ENCODE data around the gene PLXNA4. TPM values are rescaled to one million over a fixed set of nuclear protein-coding genes. Genes with fewer than 3 reads are reported as not detected.

PLXNA4 gene
- total and polyA plus RNA-seq, 2 experiments from 2014 or later, result 7.3 to 33.3 TPM

DNA sequence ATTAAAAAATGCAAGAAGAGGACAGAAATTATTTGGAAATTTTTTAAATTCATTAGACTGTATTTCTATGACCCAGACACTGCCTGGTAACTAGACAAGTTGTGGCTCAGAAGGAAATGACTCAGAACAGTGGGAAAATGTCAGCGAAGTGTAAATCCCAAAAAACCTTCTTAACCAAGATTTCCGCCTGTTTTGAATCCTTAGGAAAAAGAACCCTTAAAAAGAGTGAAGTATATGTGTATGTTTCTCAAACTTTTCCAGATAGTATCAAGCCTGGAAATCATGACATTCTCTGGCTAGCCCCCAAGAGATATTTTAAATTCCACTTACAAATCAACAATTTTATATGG, 42.7 kb upstream of the PLXNA4 start:
- H3K27me3 ChIP-seq, result peaks cover 32% of the 10 kb centered on the region
- no peaks in the 10 kb centered on the region for H3K36me3 ChIP-seq
- H3K4me3 ChIP-seq, result no peak overlapping the region
- TF ChIP-seq, protein P1, sequence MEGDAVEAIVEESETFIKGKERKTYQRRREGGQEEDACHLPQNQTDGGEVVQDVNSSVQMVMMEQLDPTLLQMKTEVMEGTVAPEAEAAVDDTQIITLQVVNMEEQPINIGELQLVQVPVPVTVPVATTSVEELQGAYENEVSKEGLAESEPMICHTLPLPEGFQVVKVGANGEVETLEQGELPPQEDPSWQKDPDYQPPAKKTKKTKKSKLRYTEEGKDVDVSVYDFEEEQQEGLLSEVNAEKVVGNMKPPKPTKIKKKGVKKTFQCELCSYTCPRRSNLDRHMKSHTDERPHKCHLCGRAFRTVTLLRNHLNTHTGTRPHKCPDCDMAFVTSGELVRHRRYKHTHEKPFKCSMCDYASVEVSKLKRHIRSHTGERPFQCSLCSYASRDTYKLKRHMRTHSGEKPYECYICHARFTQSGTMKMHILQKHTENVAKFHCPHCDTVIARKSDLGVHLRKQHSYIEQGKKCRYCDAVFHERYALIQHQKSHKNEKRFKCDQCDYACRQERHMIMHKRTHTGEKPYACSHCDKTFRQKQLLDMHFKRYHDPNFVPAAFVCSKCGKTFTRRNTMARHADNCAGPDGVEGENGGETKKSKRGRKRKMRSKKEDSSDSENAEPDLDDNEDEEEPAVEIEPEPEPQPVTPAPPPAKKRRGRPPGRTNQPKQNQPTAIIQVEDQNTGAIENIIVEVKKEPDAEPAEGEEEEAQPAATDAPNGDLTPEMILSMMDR (IDR thresholded peaks at IDR 0.05; ENCODE audit: low read depth, low read length), result no peak
- H3K9me3 ChIP-seq (ENCODE audit: low read depth), result no peaks in the 10 kb centered on the region
- peak in 1 of 2 donors; percentile 66 for DNase-seq (ENCODE audit: low read depth in 1 of 2, low spot score in 1 of 2)
- no peak overlapping the region for H3K27ac ChIP-seq
- no peaks in the 10 kb centered on the region for H3K4me1 ChIP-seq (ENCODE audit: low read depth)

DNA sequence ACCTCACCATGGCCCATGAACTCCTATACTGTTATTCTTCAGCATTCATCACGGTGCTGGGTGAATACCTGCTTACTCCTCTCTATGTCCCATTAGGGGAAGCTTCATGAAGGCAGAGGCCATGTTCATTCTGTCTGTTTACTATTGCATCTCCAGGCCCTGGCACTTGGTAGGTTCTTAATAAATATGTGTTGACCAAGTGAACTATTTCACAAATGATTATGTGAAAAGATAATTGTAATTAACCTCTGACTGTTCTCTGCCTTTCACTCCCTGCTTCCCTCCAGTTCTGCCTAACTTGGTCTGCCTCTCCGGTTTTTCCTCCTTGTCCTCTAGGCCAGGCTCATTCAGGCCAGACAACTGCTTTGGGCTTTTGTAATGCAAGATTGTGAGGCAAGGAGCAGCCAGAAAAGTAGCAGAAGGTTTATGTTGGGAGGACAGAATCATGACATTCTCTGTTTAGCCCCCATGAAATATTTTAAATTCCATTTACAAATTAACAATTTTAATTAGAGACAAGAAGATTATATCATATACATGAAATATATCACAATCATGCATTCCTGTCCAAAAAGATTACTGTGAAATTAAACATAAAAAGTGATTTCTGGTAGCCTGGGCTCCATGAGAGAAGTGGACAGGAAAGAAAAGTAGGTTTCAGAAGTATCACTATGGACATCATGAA, 42.1 kb upstream of the PLXNA4 start:
- no peaks in the 10 kb centered on the region for H3K4me1 ChIP-seq (ENCODE audit: low read depth)
- H3K27me3 ChIP-seq, result peaks cover 35% of the 10 kb centered on the region
- H3K4me3 ChIP-seq, result no peak overlapping the region
- H3K36me3 ChIP-seq, result no peaks in the 10 kb centered on the region
- H3K27ac ChIP-seq, result no peak overlapping the region
- H3K9me3 ChIP-seq (ENCODE audit: low read depth), result no peaks in the 10 kb centered on the region
- TF ChIP-seq, protein P1 (IDR thresholded peaks at IDR 0.05; ENCODE audit: low read depth, low read length), result no peak
- peak in 1 of 2 donors; percentile 27 for DNase-seq (ENCODE audit: low read depth in 1 of 2, low spot score in 1 of 2)

DNA sequence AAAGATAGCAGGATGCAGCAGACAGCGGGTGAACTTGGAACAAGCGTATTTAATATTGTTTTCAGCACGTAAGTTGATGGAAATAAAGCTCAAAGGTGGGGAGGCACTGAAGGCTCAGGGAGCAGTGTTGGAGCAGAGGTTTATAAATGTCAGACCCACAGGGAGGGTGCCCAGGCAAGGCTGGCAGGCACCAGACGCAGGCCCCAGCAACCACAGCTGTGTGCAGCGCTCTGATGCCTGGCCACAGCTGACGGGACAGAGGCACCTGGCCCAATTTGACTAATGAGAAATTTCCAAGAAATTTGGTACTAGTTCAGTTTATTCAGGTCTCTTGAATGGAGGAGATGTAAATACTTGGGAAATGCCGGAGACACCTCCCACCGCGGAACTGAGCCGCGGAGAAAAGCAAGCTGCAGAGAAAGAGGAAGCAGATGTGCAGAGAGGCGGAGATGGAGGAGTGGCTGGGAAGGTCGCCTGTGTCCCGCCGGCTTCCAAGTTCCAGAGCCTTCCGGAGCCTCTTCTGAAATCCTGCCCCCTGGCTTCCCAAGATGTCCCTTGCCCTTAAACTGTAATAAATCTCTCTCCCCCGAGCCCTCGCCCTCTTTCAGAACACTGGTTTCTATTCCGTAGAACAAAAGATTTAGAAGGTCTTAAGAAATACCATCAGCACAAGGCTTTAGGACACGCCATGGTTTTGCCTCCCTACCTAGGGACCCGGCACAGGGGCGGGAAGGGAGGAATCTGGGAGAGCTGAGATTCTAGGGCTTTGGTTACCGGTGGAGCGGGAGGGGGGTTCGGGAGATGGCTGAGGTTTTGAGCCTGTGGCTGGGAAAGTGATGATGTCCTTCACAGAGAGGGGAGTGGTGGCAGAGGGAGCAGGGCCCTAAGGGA, 38.4 kb upstream of the PLXNA4 start:
- H3K4me3 ChIP-seq, result no peak overlapping the region
- H3K27me3 ChIP-seq, result peaks cover 51% of the 10 kb centered on the region
- H3K27ac ChIP-seq, result no peak overlapping the region
- no peaks in the 10 kb centered on the region for H3K36me3 ChIP-seq
- TF ChIP-seq, protein P1 (IDR thresholded peaks at IDR 0.05; ENCODE audit: low read depth, low read length), result peak; percentile 29
- H3K9me3 ChIP-seq (ENCODE audit: low read depth), result no peaks in the 10 kb centered on the region
- H3K4me1 ChIP-seq (ENCODE audit: low read depth), result peaks cover 5% of the 10 kb centered on the region
- peak; percentile 31 to 60 for DNase-seq (ENCODE audit: low read depth in 1 of 2, low spot score in 1 of 2)

DNA sequence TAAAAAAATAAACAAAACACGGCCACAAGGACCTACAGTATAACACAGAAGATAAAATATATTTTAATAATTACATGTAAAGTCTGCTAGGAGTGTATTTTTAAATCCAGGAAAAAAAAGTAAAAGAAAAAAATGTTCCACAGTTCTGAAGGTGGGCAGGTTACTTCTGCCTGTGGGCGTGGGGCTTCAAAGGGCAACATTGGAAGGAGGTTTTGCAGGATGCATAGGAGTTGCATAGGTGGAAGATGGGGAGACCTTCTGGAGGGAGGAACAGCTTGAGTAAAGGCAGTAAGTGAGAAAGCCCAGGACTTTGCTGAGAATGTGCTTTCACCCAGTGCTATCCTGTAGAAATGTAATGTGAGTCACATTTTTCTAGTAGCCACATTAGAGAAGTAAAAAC, 37.5 kb upstream of the PLXNA4 start:
- H3K4me1 ChIP-seq (ENCODE audit: low read depth), result peaks cover 5% of the 10 kb centered on the region
- H3K27ac ChIP-seq, result no peak overlapping the region
- no peak for DNase-seq (ENCODE audit: low read depth in 1 of 2, low spot score in 1 of 2)
- H3K4me3 ChIP-seq, result no peak overlapping the region
- H3K9me3 ChIP-seq (ENCODE audit: low read depth), result no peaks in the 10 kb centered on the region
- no peaks in the 10 kb centered on the region for H3K36me3 ChIP-seq
- TF ChIP-seq, protein P1 (IDR thresholded peaks at IDR 0.05; ENCODE audit: low read depth, low read length), result no peak
- peaks cover 51% of the 10 kb centered on the region for H3K27me3 ChIP-seq

DNA sequence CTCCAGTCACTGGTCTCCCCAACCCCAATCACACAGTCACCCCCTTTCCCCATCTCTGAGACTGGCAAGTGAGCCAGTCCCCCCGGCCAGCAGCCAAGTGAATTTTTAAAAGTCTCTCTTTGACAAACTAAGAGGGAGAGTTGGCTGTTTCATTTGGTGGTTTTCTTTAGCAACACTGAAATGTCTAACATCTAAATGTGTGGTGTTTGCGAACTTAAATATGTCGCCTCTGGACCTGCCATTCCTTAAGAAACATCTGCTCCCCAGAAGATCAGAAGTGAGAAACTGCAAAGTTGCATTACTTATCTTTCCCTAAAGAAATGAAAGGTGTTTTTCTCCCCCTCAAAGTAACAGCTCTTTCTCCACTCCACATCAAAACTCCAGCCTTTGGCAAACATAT, 34.7 kb upstream of the PLXNA4 start:
- no peaks in the 10 kb centered on the region for H3K9me3 ChIP-seq (ENCODE audit: low read depth)
- H3K36me3 ChIP-seq, result no peaks in the 10 kb centered on the region
- H3K27ac ChIP-seq, result no peak overlapping the region
- H3K4me1 ChIP-seq (ENCODE audit: low read depth), result peaks cover 5% of the 10 kb centered on the region
- TF ChIP-seq, protein P1 (IDR thresholded peaks at IDR 0.05; ENCODE audit: low read depth, low read length), result no peak
- DNase-seq (ENCODE audit: low read depth in 1 of 2, low spot score in 1 of 2), result no peak
- H3K27me3 ChIP-seq, result peaks cover 40% of the 10 kb centered on the region
- no peak overlapping the region for H3K4me3 ChIP-seq
